IPS-NIHi11 (cell line): ENCODE measurements around the gene SQOR.
"Not testable (repeated sequence)": the region's sequence is repeated elsewhere in the genome, so short reads cannot be mapped to it uniquely, and the experiment has no call there.

ENCODE experiments used
- DNase-seq: peaks from one replicate; pipeline ENCODE4 v3.0.0; 2012; ENCODE audit warnings: mixed read lengths, low spot score

SQOR gene

DNA sequence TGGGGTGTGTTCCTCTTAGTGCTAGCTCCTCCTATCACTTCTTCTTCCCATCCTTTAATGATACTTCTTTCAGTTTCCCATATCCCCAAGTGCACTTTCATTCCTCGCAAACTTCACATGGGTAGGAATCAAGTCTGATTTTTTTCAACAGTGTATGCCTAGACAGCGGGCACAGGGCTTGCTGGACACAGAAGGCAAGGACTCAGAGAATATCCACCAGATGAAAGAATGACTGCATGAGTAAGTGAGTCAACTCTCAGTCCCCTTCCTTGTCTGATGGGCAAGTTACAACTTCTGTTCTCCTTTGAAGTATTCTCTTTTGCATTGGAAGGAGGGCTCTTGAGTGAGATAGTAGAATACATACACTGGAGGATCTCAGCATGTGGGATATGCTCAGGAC lies 3.1 kb upstream of the SQOR start:
- DNase-seq = no peak

DNA sequence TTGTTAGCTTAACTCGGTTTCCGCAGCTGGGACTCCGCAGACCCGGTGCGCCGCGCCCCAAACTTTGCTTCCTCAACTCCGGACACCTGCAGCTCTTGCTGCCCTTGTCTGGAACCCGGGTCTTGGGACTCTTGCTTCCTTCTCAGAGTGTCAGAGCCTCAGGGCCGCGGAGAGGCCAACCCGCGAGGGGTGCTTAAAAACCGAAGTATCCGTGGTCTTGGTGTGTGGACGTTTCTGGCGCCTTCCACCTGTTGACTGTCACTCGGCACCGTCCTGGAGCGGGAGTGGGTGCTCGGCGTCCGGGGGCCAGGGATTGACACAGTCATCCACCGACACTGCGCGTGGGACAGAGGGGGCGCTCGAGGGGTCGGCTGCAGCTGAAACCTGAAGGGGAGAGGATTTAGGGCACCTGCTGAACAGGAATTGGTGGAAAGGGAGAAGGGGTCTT lies 386 bp downstream of the SQOR start:
- DNase-seq = peak; percentile 52

DNA sequence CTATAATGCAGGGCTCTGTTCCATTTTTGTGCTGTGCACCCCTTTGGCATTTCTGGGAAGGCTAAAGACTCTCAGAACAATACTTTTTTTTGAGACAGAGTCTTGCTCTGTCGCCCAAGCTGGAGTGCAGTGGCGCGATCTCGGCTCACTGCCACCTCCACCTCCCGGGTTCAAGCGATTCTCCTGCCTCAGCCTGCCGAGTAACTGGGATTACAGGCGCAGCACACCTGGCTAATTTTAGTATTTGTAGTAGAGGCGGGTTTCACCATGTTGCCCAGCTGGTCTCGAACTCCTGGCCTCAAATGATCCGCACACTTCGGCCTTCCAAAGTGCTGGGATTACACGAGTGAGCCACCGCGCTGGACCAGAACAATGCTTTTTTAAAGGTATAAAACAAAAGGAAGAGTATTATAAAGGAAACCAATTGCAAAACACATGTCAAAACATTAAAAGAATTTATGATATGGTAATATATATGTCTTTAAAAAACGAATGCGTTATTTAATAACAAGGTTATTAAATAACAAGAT lies 999 bp downstream of the SQOR start:
- DNase-seq = no peak

DNA sequence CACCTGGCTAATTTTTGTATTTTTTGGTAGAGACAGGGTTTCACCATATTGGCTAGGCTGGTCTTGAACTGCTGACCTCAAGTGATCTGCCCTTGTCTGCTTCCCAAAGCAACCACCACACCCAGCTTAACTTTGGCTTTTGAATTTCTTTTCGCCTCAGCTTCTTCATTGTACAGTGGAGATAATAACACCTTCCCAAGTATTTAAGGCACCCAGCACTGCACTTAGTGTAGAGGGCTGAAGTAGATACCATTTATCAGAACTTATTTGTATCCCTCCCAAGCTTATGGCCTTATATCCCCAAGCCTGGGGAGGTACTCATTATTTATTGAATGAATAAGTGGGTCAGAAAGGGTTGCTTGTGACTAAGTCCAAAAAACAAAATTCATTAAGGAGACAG lies 2.3 kb downstream of the SQOR start:
- DNase-seq = no peak

DNA sequence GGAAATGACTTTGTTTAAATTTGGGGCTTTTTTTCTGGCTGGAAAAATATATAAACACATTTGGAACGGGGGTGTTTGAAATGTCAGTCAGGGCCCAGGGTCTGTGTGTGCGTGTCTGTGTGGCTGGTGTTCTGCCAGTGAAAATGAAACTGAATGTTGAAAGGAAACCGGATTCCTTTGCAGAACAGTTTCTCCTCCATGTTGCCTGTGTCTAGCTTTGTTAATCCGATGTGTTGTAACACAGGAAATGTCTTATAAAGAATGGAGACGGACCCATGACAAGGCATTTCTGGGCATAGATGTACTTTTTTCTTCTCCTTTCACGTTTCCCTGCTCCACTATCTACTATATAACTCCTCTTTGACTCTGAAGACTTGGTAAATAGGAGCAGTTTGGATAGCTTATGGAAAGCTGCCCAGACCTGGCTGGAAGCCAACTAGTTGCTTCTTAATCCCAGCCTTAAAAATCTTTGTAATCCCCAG lies 2.8 kb downstream of the SQOR start:
- no peak for DNase-seq

DNA sequence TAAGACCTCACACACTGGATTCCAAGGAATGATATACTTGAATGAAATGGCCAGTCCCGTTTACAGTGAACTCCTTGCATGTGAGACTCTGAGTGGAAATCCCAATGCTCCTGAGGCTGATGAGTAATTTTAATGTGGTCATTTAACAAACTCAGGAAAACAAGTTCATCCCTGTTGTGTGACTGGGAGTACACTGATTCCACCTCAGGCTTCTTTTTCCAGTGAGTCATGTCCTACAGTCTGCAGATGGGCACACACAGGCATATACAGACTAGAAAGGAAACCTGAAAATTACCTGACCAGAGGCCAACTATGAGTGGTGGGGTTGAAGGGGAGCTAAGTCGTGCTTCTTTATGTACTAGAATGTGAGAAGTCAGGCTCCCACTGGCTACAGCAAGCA lies 5.8 kb downstream of the SQOR start:
- DNase-seq = no peak

DNA sequence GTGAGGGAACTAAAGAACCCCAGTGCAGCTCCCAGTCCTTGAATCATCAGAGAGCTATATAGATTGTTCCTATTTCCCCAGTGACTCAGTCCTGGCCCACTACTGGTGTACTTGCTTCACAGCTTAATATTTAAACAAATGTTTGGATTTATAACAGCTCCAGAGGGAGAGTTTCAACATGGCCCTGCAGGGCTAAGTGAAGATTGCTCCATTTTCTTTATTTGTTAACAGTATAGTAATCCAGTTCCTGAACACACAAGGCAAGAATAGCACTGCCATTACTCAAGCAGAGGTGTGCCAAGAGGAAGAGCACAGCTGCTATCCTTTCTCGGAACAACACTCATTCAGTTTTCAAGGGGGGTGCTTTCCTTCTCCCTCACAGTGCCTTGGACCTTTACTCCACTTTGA lies 6.5 kb downstream of the SQOR start:
- DNase-seq = no peak

DNA sequence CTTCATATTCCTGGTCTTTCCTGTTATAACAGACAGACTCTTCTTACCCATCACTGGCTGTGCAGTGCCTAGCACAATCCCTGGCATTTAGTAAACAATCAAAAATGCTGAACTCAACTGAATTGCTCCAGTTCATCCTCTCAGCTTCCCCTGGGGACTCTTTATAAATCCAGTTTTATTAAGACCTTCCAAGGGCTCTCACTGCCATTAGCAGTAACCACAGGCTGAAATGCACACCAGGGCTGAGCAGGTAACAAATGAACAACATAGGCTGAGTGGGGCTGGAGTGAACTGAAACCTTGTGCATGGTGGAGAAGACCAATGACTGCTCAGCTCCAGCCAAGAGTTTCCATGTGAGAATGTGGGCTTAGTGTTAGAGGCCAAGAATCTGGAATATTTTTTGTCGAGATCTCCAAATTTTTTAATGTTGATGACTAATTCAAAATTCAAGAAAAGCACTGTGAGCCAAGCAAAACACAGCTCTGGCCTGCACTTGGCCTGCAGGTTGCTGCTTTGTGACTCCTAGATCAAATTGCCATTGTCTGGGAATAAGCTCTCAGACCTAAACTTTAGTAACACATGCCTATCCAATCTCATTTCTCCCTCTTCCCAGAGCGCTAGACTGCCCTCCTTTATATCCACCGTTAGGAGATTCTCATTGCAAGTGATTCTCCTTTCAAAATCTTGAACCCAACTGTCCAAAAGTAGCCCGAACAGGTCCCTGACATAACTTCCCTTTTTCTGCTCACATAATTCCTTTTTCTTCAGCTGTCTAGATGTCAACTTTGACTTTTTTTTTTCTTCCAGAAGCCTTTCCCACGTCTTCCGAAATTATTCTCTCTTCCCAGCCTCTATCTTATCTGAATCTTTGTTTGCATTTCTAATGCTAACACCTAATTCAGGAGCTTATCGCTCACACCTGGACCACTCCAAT lies 7.4 kb downstream of the SQOR start:
- DNase-seq = no peak

DNA sequence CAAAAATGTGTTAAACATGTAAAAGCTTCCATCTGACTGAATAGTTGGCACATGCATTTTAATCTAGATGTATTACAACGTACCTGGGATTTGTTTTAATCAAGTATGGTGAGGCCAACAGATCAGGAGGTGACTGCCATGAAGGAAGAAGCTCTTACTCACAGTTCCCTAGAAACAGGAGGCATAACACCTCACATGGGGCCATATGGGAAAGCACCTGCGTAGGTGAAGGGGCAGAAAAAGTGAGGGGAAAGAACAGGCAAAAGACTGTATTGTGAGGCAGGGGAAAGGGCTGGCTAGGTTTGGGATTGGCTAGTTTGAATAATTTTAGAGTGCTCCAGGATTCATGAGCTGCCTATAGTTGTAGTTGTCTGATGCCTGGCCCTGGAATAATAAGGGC lies 9.6 kb downstream of the SQOR start:
- no peak for DNase-seq

DNA sequence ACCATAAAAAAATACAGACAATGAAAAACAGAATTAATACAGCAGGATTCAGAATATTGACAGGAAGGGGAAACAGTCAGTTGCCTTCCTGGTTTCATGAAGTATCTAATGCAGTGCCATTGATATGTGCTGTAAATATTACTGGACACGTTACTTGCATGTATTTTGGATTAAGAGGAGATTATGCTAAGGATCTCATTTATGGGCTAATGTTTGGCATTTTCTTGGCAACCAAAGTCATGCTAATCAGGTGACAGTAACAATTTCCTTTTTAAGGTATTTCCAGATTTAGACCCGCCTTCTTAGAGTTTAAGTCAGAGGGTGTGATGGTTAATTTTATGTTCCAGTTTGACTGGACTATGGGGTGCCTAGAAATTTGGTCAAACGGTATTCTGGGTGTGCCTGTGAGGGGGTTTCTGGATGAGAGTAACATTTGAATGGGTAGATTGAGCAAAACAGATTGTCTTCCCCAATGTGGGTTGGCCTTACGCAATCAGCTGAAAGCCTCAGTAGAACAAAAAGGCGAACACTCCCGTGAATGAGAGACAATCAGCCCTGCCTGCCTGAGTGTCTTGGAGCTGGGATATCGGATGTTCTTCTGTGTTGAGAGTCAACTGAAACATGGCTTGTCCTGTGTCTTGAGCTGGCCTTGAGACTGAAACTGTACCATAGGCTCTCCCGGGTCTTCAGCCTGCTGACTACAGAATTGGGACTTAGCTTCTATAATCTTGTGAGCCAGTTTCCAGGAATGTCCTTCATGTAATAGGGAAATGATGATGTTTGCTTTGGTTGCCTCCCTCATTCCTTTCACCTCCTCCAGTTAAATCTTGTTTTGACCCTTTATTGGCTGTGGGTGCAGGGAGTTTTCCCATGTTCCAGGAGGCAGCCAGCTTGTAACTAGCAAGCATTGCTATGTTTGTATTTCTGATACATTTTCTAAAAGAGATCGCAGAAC lies 10.5 kb downstream of the SQOR start:
- no peak for DNase-seq

DNA sequence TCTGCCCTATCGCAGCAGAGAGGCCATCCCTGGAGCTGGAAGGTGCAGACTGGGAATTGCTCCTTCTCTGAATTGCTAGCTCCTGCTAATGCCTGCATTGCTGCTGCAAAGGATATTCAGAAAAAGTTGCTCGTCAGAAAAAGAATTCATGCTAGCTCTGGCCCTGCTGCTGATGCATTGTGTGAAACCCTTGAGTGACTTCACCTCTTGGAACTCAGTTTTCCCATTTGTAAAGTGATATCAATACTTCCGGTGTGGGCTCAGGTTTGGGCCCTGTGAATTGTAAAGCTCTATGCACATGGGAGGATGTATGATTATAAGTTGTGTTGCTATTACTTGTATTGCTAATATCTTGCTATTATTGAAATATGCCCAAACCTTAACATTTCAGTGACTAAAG lies 11.4 kb downstream of the SQOR start:
- no peak for DNase-seq

DNA sequence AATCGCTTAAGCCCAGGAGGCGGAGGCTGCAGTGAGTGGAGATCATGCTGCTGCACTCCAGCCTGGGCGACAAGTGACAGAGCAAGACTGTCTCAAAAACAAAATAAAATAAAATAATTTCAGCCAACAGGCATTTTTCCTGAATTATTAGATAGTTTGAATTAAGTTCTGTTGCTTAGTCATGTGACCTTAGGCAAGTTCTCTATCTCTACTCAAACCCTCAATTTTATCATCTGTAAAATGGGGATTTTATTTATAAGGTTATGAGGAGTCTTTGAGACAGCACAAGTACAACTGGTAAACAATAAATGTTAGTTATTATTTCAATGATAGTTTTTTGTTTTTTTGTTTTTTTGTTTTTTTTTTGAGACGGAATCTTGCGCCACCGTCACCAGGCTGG lies 13.0 kb downstream of the SQOR start:
- DNase-seq = no peak

DNA sequence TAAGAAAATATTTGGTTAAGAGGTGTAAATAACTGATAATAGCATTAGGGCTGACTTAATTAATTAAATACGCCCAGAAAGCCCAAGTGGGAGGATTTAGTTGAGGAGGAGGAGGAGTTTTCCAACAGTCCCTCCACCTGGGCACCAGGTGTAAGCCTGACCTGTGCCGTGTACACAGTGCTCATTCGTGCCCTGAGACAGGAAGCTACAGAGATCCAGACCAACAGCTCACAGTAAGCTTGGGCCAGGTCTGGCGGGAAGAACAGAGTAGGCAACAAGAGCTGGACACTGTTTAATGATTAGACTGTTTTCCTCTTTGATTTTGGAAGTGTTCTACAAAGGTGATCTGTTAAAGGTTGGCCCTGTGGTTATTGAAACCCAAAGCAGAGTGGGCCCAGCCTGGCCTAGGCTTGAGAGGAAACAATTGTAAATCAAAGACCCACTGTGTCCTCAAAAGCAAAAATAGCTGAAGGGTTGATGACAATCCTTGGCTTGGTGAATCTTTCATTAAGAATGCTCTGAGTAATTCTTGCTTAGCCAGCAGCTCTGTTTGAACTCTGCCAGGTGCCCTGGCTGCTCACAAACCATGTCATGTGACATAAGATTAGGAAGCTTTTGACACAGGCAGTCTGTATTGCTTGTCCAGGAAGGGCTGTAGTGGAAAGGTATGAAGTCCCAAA lies 13.8 kb downstream of the SQOR start:
- DNase-seq = no peak

DNA sequence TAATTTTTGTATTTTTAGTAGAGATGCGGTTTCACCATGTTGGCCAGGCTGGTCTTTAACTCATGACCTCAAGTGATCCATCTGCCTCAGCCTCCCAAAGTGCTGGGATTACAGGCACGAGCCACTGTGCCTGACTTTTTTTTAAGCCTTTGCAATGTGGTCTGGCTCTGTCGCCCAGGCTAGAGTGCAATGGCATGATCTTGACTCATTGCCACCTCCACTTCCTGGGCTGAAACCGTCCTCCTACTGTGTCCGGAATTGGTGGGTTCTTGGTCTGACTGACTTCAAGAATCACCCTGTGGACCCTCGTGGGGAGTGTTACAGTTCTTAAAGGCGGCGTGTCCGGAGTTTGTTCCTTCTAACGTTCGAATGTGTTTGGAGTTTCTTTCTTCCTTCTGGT lies 15.2 kb downstream of the SQOR start:
- DNase-seq = not testable (repeated sequence)

DNA sequence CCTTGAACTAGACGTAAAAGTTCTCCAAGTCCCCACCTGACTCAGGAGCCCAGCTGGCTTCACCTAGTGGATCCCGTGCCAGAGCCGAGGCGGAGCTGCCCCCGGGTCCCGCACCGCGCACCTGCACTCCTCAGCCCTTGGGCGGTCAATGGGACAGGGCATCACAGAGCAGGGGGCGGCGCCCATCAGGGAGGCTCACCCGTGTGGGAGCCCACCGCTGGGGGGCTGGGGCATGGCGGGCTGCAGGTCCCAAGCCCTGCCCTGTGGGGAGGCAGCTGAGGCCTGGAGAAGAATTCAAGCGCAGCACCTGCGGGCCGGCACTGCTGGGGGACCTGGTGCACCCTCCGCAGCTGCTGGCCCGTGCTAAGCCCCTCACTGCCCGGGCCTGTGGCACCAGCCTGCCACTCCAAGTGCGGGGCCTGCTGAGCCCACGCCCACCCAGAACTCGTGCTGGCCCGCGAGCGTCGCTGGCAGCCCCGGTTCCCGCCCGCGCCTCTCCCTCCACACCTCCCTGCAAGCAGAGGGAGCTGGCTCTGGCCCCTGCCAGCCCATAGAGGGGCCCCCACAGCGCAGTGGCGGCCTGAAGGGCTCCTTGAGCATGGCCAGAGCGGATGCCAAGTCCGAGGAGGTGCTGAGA lies 16.2 kb downstream of the SQOR start:
- DNase-seq = no peak

DNA sequence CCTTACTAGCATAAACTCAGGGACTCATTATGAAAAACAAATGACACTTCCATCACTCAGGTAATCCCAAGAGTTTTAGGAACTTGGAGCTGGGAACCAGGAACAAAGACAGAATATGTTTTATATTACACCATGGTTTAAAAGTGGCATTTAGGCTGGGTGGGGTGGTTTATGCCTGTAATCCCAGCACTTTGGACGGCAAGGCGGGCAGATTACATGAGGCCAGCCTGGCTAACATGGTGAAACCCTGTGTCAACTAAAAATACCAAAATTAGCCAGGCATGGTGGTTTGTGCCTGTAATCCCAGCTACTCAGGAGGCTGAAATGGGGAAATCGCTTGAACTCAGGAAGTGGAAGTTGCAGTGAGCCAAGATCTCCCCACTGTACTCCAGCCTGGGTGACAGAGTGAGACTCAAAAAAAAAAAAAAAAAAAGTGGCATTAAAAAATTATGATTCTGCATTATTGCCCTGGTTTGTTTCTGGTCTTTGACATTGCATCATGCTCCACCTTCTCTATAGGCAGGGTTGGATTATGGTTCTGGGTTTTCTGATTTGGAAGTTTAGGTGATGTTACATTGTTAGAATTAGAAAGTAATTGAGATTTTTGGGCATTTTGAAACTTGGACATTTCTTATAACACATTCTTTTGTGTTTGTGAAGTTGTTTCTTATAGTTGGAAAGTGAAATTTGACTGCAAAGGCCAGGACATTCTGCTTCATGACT lies 19.0 kb downstream of the SQOR start:
- no peak for DNase-seq

DNA sequence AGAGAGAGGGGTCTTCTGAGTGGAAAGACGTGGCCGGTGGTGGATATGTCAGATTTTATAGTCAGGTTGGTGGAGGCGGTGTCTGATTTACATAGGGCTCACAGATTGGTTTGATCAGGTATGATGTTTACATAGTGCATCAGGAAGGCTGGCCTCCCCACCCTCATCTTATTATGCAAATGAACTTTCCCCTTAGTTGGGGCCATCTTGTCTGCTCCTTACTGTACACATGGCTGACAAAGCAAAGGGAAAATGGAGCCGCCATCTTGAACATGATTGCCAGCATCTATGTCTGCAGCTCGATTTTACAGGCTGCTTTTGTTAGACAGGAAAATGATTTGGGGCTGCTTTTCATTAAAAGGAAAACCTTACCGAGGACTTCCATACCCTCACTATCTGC lies 19.9 kb downstream of the SQOR start:
- DNase-seq = no peak

DNA sequence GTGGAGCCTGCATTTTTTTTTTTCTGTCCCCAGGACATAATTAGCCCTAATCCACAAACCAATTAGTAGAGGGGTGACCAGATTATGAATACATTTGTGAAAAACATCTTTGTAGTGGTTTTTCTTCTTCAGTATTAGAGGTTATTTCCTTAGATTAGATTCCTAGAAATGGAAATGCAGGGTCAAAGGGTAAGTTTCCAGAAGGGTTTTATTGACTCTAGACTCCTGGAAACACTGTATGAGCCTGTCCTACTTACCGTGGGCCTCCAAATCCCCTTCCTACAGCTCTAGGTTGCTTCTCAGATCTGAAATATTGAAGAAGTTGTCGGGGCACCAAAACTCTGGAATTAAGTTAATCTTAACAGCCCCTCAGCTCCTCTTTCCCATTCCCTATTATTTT lies 22.4 kb downstream of the SQOR start:
- no peak for DNase-seq

DNA sequence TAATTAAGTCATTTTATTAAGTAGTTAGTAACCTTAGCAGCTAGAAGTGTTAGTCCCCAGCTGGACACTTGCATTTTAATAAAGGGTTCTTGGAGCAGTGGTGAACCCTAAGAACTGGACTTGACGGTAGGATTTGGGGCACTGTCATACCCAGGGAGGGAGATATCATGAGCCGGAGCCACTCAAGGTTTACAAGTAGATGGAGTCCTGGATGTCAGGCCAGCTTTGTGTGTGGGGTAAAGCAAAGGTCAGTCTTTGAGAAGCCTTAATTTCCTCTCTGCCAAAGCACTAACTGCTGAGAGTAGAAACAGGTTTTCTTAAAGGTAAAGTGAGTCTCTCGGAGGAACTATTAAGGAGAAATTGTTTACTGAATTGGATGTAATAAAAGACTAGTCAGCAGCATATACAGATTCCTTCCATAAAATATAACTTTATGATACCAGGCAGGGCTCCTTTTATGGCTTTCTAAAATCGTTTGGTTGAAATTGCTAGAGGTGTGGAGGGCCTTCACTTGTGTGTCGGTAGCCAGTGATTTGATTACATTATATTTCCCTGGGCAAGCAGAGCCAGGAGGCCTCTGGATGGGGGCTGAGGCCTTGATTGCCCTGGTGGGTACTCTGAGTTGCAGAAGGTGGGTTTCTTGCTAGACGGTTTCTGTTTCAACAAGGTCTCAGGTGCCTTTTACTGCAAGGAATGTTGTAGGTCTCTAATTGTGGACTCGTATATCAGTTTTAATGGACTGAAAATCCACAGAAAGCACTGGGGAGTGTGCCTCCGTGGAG lies 23.1 kb downstream of the SQOR start:
- no peak for DNase-seq
